ENCODE results near the gene PPP2R2B.

Gene PPP2R2B

DNA sequence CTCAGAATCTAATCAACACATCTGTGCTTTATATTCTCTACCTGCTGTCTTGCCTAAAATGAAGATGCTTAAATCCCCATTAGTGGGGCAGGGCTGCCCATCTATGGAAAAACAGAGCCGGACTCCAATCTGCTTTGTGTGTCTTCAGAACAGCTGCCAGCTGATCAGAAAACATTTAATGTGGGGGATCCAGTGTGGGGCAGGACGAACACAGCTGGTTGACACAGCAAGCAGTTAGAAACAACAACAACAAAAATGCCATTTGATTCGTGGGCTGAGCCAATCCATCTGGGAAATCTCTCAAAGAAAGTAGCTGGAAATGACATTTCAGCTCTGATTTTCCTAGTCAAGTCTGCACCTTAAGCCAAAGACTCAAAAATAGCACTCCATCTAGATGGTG is 99.8 kb downstream of the PPP2R2B start:
- no peak for DNase-seq

GRCh38 chr5:146778261-146778660 is 100.3 kb downstream of the PPP2R2B start:
- no peak for DNase-seq

DNA sequence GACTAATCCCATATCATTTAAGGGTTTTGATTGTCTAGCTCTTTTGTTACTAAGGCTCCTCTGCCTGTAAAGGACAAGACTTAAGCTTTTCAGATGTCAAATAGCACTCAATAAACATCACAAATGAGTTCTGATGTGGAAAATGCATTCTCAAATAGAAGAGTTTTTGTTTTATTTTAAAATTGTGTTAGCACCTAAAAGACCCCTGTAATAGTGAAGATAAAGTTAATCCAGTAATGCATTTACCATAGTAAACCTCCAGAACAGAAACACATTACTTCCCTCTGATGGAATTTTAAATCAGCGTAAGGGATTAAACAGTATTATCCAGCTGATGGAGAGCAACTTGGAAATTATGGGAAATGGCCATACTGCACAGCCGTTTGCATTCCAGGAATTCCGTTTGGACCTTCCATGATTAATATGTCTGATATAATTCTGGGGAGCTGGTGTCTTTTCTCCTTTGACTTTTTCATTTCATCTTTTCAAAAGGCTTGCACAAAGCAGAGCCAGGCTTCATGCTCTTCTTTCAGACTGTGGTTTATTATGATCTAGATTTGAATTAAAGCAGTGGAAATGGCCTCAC is 105.6 kb downstream of the PPP2R2B start:
- DNase-seq, result no peak

DNA sequence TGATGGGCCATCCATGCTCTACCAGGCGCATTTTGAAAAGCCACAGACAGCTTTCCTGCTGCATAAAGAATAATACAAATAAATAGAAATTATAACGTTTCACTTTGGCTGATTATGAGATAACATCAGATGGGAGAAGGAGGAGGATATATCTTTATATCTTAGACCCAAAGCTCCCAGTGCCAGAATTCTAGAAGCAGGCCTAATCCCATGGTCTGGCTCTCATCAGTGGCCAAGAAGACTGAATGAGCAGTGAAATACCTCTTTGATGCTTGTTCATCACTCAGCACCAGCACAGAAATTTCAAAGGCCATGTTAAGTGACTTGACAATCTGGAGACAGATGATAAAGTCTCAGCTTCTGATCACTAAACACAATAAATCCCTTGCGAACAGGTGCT is 107.6 kb downstream of the PPP2R2B start:
- no peak for DNase-seq

DNA sequence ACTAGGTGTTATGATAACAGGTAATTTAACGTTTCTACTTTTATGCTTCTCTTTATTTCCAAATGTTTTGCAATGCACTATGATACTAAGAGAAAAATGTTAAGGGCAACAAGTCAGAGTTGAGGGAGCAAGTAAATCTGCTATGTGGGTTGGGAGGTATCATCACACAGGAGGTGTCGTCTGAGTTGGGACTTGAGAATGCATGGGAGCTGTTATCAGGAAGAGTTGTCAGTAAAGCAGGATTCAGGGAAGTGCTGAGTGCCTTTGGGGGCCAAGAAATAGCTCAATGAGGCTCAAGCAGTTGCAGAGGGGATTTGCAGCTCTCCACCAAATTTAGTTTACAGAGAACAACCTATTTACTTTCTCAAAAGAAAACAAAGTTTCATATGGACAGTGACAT is 108.0 kb downstream of the PPP2R2B start:
- DNase-seq, result no peak

DNA sequence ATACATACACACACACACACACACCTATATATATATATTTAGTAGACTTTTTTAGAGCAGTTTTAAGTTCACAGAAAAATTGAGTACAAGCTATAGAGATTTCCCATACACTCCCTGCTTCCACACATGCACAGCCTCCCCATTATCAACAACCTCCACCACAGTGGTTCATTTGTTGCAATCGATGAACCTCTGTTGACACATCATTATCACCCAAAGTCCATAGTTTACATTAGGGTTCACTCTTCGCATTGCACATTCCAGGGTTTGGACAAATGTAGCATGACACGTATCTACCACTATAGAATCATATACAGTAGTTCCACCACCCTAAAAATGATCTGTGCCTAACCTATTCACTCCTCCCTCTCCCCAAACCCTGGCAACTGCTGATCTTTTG is 111.0 kb downstream of the PPP2R2B start:
- DNase-seq, result no peak

DNA sequence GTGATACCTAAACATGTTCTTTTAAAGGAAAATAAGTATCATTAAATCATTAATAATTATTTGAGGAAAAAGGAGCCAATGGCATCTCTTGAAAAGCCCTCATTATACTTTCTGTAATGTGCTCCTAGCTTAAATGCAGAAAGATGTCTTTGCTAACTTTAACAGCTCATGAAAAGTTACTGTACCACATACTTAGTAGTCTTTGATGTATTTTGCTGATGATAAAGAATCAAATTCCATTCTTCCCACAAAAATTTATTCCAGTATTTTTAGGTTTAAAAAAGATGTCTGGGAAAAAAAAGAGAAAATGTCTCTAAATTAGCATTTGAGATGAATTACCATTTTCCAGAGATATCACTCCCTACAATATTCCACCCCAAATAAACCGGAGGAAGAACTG is 112.5 kb downstream of the PPP2R2B start:
- no peak for DNase-seq

DNA sequence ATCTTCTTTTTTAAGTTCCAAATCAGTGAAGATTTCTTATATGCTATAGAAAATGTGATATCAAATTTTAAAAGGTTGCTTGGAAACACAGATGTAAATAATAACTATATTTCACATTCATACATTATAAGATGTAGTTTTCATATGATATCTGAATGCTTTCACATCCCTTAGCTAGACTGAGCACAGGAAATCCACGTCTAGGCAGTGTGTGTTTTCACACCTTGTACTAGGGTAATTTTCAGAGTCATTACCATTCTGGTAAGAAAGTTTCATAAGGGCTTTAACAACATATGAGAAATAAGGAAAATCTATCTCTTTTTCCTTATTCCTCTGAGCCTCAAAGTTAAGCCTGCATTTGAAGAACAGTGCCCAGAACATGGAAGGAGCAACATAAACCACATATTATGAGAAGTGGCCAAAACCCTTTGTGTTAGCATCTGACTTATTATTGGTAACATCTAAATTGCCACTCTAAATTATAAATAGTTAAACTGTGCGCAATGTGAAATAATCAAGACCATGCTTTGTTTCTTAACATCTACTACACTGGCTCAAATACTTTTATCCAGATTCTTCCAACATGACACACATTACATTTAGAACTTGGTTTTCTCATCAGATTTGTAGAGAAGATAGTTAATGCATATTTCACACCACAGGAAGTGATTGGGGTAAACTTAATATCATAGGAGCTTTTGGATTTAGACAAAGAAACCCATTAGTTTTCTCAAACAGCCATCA is 113.3 kb downstream of the PPP2R2B start:
- no peak for DNase-seq

DNA sequence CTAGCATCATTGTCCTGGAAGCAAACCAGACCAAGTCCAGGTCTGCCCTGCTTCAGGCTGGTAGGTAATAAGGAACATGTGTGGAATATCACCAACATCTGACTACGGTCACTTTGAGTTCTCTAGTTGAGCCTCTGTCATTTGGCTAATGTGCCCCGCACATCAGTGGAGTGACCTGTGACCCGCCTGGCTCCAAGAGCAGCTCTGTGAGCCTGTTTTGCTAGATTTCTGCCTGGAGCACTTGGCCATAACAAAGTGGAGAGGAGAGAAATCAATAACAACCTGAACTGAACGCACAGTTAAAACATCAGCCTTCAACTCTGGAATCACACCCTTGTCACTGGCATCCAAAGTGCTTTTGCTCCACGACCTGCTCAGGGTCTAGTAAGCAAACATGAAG is 115.7 kb downstream of the PPP2R2B start:
- DNase-seq, result no peak

GRCh38 chr5:146761811-146762210 is 116.7 kb downstream of the PPP2R2B start:
- no peak for DNase-seq

DNA sequence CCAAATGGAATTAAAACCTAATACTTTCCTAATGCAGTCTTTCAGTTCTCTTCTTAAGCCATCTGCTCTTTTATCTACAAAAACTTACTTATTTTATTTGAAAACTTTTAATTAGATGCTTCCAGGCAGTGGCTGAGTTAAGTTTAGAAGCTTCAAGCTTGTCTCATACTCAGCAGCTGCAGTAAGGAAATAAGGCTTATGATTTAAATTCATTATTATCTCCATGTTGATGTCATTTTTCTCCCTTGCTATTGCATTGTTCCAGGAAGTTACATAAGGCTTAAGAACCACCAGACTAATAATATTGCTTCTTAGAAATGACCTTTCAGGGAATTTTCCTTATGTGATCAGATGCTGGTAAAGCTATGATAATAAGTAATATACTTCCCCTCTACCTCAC is 119.6 kb downstream of the PPP2R2B start:
- no peak for DNase-seq

GRCh38 chr5:146758076-146758475 is 120.5 kb downstream of the PPP2R2B start:
- DNase-seq, result no peak

DNA sequence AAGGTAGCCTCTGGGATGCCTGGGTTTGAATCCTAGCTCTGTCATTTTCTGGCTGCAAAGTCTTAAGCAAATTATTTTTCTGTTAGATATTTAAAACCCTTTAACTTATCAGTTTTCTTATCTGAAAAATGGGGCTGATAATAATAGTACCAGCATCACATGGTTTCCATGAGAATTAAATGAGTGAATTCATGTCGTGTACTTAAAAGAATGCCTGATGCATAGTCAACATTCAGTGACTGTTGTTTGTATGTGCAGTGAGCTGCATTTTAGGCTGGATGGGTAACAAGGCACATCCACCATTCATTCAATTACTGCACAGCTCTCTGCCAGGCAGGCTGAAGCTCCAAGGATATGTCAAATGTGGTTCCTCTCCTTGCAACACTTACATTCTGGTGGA is 122.0 kb downstream of the PPP2R2B start:
- DNase-seq, result no peak

DNA sequence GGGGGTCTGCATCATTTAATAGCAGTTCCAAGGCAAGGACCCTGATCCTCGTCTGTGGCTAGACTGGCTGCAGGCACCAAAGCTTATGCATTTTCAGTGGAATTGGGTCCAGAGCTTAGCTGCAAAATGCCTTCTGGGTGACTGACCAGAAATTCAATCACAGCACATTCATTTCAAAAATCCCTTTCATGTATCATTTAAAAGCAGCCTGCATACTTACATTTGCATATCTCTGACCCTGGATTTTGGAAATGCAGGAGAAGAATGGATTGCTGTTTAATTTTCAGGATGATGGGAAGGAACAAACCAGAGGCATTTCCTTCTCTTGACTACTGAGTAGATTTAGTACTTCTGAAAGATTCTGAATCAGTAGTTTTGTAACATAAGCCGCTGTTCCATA is 122.8 kb downstream of the PPP2R2B start:
- no peak for DNase-seq

DNA sequence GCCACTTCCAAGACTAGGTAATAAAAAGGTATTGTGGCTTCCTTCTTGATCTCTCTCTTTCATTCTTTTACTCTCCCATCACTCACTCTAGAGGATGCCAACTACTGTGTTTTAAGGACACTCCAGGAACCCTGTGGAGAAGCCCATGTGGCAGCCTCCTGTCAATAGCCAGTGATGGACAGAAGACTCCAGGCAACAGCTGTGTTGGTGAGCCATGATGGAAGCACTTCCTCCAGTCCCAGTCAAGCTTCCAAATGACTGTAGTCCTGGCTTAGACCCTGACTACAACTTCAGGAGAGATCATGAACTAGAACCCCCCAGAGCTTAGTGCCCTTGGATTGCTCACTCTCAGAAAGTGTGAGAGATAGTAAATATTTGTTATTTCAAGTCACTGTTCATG is 123.9 kb downstream of the PPP2R2B start:
- no peak for DNase-seq

DNA sequence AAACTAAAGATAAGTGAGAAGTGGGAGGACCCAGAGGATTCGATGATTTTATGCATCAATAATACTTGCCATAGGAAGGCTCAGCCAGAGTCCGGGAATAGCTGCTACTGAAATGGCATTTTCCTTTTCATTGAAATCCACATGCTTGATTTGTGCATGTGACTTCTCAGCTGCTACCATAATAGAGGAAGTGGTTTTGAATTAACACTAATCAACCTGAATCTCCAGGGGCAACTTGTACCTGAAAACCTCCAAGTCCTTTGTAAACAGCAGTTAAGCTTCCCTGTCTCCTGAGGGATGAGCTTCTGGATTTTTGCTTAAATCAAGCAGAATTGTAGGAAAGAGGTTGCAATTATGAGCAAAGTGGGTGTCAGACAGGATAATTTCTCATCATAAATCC is 124.9 kb downstream of the PPP2R2B start:
- DNase-seq, result peak; percentile 66

DNA sequence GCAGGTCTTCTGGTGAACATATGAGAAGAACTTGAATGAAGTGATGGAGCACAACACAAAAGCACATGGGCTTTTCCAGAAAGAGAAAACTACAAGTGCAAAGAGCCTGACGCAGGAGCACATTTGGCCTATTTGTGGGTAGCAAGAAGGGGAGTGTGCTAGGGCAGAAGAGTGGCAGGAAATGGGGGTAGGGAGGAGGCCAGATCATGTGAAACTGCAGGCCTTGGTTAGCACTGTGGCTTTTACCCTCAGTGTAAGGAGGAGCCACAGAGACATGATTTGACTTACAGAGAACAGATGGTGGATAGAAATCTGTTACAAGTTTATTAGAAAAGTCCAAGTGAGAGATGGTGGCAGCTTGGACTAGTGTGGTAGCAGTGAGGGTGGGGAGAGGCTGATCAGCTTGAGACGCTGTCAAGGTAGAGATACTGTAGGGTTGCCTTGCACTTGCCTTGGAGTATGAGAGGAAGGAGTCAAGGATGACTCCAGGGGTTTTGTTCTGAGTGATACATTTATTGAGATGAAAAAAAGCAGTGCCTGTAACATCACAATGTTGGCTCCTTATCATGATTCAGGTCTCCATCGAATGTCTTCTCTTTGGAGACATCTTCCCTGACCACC is 126.7 kb downstream of the PPP2R2B start:
- no peak for DNase-seq

DNA sequence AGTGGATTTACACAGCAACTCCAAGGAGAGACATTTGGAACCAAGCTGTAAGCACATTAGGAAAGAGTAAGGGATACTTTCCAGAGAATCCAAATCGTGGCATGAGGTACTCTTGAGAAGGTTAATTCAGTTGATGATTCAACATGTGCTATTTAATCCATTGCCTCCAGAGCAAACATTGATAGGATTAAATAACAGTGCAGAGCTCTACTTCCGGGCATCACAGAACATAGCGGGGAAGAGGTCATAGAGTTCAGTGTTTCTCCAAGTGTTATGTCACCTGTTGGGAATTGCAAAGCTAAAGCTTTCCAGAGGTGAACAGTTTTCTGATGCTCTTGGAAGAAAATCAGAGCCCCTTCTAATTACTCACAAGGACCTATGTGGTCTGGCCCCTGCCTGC is 127.5 kb downstream of the PPP2R2B start:
- peak; percentile 68 for DNase-seq

GRCh38 chr5:146748533-146748932 is 130.0 kb downstream of the PPP2R2B start:
- no peak for DNase-seq

- DNase-seq, result no peak
Observed at GRCh38 chr5:146745931-146746577, 132.5 kb downstream of the PPP2R2B start.

GRCh38 chr5:146744068-146744745 is 134.3 kb downstream of the PPP2R2B start:
- no peak for DNase-seq

- no peak for DNase-seq
Observed at GRCh38 chr5:146734936-146735577, 143.5 kb downstream of the PPP2R2B start.

GRCh38 chr5:146732962-146733361 is 145.6 kb downstream of the PPP2R2B start:
- no peak for DNase-seq
